Stomach (tissue), 4 donors: Measurements from ENCODE around the gene MYO9A.

Experiments
- CTCF ChIP-seq, 7 experiments: fragments of 450-650 bp in 4 of 7; fragments of 200-600 bp in 3 of 7; sonication (generic) in 3 of 7; IDR thresholded peaks; one replicate each; pipeline ENCODE4 v1.5.1; 2016 to 2019; ENCODE audit warnings: antibody characterized with exemption in 7 of 7, control low read depth in 2 of 7, mild to moderate bottlenecking in 1 of 7
- EP300 ChIP-seq: sonication (generic); formaldehyde crosslinking; IDR thresholded peaks from one replicate; pipeline ENCODE4 v1.6.1; 2017; ENCODE audit warnings: antibody characterized with exemption
- POLR2A ChIP-seq, 4 donors: fragments of 450-650 bp; IDR thresholded peaks; one replicate each; pipeline ENCODE4 v1.6.1; 2016; ENCODE audit warnings: antibody characterized with exemption in 4 of 4, control low read depth in 2 of 4, mild to moderate bottlenecking in 1 of 4, moderate library complexity in 1 of 4
- POLR2AphosphoS5 ChIP-seq, 3 donors: sonication (generic); formaldehyde crosslinking; IDR thresholded peaks; one replicate each; pipeline ENCODE4 v1.6.1; 2016; ENCODE audit warnings: antibody characterized with exemption in 3 of 3

- no peak for TF ChIP-seq CTCF (IDR thresholded peaks at IDR 0.05)
- no peak for TF ChIP-seq POLR2A (IDR thresholded peaks at IDR 0.05)
- no peak for TF ChIP-seq EP300
- no peak for TF ChIP-seq POLR2AphosphoS5 (IDR thresholded peaks at IDR 0.05)
These were observed 292.8 kb downstream of the MYO9A start for GRCh38 chr15:71825021-71825730.
